ENCODE measurements around the gene CCDC188. TPM values are rescaled to one million over a fixed set of nuclear protein-coding genes. Genes with fewer than 3 reads are reported as not detected.
A peak's percentile ranks its signal among the peaks of the same experiment; 100 is the strongest.

Gene CCDC188
- total and polyA plus RNA-seq, 9 of the 15 experiments (the other 6 are each of a cell fraction or from before 2014, with no cell fraction given) = not detected

- TF ChIP-seq ZBTB5 (IDR thresholded peaks at IDR 0.05) = 0 out of 2 replicates have a peak, but pooled peaks have one; percentile 52
- TF ChIP-seq OTX1 (CRISPR knock-in tag; IDR thresholded peaks at IDR 0.05) = peak; percentile 90
- TF ChIP-seq L3MBTL2 (IDR thresholded peaks at IDR 0.05) = no peak
- TF ChIP-seq SNRNP70 (optimal IDR thresholded peaks at IDR 0.05; ENCODE audit: low read depth, low read length) = no peak
- no peak for TF ChIP-seq KLF1 (tag; IDR thresholded peaks at IDR 0.05)
- TF ChIP-seq ZNF507 (tag; conservative IDR thresholded peaks at IDR 0.05) = no peak
- no peak for TF ChIP-seq ESRRA (IDR thresholded peaks at IDR 0.05; ENCODE audit: borderline replicate concordance, low read depth)
- TF ChIP-seq TRIM25 (IDR thresholded peaks at IDR 0.05; ENCODE audit: borderline replicate concordance) = 0 out of 2 replicates have a peak, but pooled peaks have one; percentile 79
- TF ChIP-seq ZNF239 (CRISPR knock-in tag; IDR thresholded peaks at IDR 0.05) = no peak
- no peak for TF ChIP-seq CREB1 (IDR thresholded peaks at IDR 0.05)
- TF ChIP-seq CREB1 (CRISPR knock-in tag; IDR thresholded peaks at IDR 0.05) = no peak
- peak in 1 of 2 experiments; percentile 47; a peak in 1 of 4 replicates for TF ChIP-seq FOXK2 (conservative IDR thresholded peaks at IDR 0.05 in 1 of 2, IDR thresholded peaks at IDR 0.05 in 1 of 2; ENCODE audit: low read depth in 2 of 2)
- no peak for TF ChIP-seq ATF6 (CRISPR knock-in tag; IDR thresholded peaks at IDR 0.05)
- no peak for TF ChIP-seq RBM34 (IDR thresholded peaks at IDR 0.05; ENCODE audit: borderline replicate concordance, insufficient read depth, low read length)
- no peak for TF ChIP-seq TSHZ1 (CRISPR knock-in tag; IDR thresholded peaks at IDR 0.05)
- peak in 1 of 2 experiments; percentile 6; a peak in 1 of 4 replicates for TF ChIP-seq MLLT1 (IDR thresholded peaks at IDR 0.05)
Measured at GRCh38 chr22:20199413-20199842, 48.6 kb upstream of the CCDC188 start (continued).
